LNCaP clone FGC (cell line): ENCODE results near the gene NHSL1.
"Not testable (repeated sequence)": the region's sequence is repeated elsewhere in the genome, so short reads cannot be mapped to it uniquely, and the experiment has no call there.

Experiments used
- DNase-seq: peaks from one replicate; pipeline ENCODE4 v3.0.0-alpha.2; 2011; ENCODE audit warnings: low read depth
- H3K4me3 ChIP-seq: 2 replicates; pipeline ENCODE4 v1.5.1; 2011; ENCODE audit warnings: mild to moderate bottlenecking, low read depth, low read length, control low read depth
- CTCF ChIP-seq: IDR thresholded peaks from 2 replicates; pipeline ENCODE4 v1.5.1; 2012; ENCODE audit warnings: mild to moderate bottlenecking; ENCODE audit not compliant: control insufficient read depth, insufficient read depth; ENCODE audit errors: extremely low read depth

Gene NHSL1

GRCh38 chr6:138431256-138432062 lies 67.8 kb downstream of the NHSL1 start:
- TF ChIP-seq CTCF, result no peak
- DNase-seq, result no peak

GRCh38 chr6:138430361-138431145 lies 68.7 kb downstream of the NHSL1 start:
- no peak overlapping the region for H3K4me3 ChIP-seq
- no peak for TF ChIP-seq CTCF
- DNase-seq, result no peak

More at GRCh38 chr6:138431256-138432062, 67.8 kb downstream of the NHSL1 start:
- no peak overlapping the region for H3K4me3 ChIP-seq

- no peak for DNase-seq
- TF ChIP-seq CTCF, result no peak
- no peak overlapping the region for H3K4me3 ChIP-seq
Measured at GRCh38 chr6:138429761-138430160, 69.5 kb downstream of the NHSL1 start.

- TF ChIP-seq CTCF, result peak; percentile 57
Measured at GRCh38 chr6:138428944-138429598, 70.2 kb downstream of the NHSL1 start.

GRCh38 chr6:138427701-138428100 lies 71.6 kb downstream of the NHSL1 start:
- H3K4me3 ChIP-seq, result no peak overlapping the region
- DNase-seq, result no peak
- no peak for TF ChIP-seq CTCF

More at GRCh38 chr6:138428944-138429598, 70.2 kb downstream of the NHSL1 start:
- H3K4me3 ChIP-seq, result no peak overlapping the region
- DNase-seq, result peak; percentile 35

GRCh38 chr6:138426500-138427123 lies 72.7 kb downstream of the NHSL1 start:
- DNase-seq, result no peak

GRCh38 chr6:138425256-138425655 lies 74.0 kb downstream of the NHSL1 start:
- not testable (repeated sequence) for DNase-seq, H3K4me3 ChIP-seq

More at GRCh38 chr6:138426500-138427123, 72.7 kb downstream of the NHSL1 start:
- no peak for TF ChIP-seq CTCF
- no peak overlapping the region for H3K4me3 ChIP-seq
